Activated CD4-positive, alpha-beta T cell treated with anti-CD3 and anti-CD28 coated beads, Interleukin-2, Interleukin-6, amounts not matched to agents 100 ng/mL and 50 ng/mL, durations not matched to agents 16 hours and 8 hours (primary cell): ENCODE measurements around the gene SLC35F1.

ENCODE experiments used
- DNase-seq: peaks from one replicate; pipeline ENCODE4 v3.0.0-alpha.2; 2020

The SLC35F1 gene

DNA sequence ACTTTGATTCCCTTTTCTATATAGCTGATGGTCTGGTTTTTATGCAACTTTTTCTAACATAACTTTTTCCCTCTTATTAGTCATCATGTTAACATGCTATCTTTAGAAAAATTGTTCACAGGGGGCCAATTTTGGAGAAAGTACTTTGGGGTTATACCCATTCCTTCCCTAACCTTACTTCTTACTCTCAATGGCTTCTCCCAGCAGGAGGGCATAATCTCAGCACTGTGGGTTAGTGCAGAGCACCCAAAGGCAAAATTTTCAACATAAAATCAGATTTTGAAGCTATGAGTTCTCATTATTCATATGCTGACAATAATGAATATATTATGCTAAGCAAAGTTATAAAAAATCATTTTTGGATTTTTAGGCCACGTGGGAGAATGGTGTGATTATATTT is 299.2 kb downstream of the SLC35F1 start:
- no peak for DNase-seq

DNA sequence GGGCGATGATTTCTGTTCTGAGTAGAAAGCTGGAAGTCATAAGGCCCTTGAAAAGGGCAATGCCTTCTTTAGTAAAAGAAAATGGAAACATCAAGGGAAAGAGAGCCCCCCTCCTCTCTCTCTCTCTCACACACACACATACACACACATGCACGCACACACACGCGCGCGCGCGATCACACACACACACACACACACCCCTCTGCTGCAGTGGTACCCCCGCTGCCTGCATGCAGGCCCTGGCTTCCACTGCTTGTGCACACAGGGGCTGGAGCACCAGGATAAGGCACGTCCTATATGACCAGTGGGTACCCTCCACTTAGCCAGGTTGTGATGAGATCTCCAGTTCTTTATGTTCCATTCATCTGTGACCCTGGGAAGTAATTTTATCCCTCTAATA is 300.9 kb downstream of the SLC35F1 start:
- DNase-seq: no peak

DNA sequence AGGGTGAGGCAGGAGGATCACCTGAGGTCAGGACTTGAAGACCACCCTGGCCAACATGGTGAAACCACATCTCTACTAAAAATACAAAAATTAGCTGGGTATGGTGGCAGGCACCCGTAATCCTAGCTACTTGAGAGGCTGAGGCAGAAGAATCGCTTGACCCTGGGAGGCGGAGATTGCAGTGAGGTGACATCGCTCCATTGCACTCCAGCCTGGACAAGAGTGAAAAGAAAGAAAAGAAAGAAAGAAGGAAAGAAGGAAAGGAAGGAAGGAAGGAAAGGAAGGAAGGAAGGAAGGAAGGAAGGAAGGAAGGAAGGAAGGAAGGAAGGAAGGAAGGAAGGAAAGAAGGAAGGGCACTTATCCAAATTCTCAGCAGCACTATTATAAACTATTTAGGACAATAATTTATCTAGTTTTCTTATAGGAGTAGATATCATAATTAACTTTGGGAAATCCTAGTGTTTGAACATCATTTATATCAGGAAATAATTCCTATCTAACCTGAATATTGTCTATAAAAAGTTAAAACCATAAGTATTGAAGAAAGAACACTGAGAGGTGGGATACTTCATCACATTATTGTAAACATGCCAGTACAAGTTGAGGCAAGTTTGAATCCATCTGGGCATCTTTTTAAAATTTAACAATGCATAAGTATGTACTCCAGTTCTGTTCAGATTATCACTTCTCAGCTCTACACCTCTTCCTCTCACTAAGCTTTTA is 305.5 kb downstream of the SLC35F1 start:
- DNase-seq: no peak

GRCh38 chr6:118215269-118215668 is 308.2 kb downstream of the SLC35F1 start:
- DNase-seq: no peak

- no peak for DNase-seq
Measured at GRCh38 chr6:118216751-118217150, 309.7 kb downstream of the SLC35F1 start.

DNA sequence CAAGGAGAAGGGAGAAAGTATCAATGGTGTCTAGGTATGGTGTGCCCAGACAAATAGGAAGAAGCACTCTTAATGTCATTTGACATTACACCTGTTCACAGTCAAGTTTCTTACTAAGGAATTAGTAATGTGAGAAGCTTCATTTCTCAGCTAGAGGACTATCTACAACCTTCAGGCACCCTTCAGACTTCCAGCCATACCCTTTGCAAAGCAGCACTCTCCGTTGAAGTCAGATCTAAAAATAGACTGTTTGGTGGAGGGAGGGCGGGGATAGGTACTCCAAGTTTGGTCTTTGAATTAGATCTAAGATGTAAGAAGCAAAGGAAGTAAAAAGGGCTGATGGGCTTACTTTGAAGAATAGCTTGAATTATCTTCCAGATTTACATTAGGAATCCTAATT is 311.1 kb downstream of the SLC35F1 start:
- DNase-seq: no peak

GRCh38 chr6:118220429-118221128 is 313.5 kb downstream of the SLC35F1 start:
- no peak for DNase-seq

DNA sequence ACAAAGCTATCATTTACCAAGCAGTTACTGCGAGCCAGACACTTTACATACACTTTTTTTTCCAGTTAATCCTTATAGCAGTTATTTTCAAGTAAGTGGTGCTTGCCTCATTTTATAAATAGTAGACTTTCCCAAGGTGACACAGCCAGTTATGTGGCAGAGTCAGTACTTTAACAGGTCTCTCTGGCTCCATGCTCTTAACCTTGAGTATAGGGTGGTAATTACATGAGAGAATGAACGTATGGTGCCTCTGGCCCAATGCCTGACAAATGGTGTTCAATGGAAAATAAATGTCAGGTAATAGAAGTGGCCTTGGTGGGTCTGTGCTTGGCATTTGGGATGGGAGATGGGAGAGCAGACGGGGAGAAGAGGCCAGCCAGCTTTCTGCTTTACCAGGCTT is 316.3 kb downstream of the SLC35F1 start:
- no peak for DNase-seq

GRCh38 chr6:118228886-118229285 is 321.8 kb downstream of the SLC35F1 start:
- DNase-seq: no peak

- DNase-seq: no peak
Measured at GRCh38 chr6:118240878-118241528, 333.9 kb downstream of the SLC35F1 start.

GRCh38 chr6:118246406-118246805 is 339.3 kb downstream of the SLC35F1 start:
- no peak for DNase-seq

DNA sequence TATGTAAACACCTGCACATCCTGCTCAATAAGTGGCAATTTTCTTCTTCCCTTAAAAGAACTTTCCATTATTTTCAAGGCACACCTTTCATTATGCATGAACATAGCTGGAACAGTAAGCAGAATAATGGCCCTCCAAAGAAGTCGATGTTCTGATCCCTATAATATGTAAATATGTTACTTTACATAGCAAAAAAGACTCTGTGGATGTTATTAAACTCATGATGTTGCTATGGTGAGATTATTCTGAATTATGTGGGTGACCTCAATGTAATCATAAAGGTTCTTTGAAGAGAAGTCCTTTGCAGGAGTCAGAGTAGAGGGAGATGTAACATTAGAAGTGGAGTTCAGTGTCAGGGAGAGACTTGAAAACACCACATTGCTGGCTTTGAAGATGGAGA is 341.1 kb downstream of the SLC35F1 start:
- no peak for DNase-seq

GRCh38 chr6:118249680-118250079 is 342.6 kb downstream of the SLC35F1 start:
- no peak for DNase-seq

- DNase-seq: no peak
Measured at GRCh38 chr6:118252474-118252873, 345.4 kb downstream of the SLC35F1 start.

- DNase-seq: no peak
Measured at GRCh38 chr6:118253741-118254140, 346.7 kb downstream of the SLC35F1 start.

- no peak for DNase-seq
Measured at GRCh38 chr6:118260833-118261232, 353.8 kb downstream of the SLC35F1 start.

GRCh38 chr6:118263921-118264486 is 356.9 kb downstream of the SLC35F1 start:
- DNase-seq: no peak

- DNase-seq: no peak
Measured at GRCh38 chr6:118269659-118270058, 362.6 kb downstream of the SLC35F1 start.

- no peak for DNase-seq
Measured at GRCh38 chr6:118277631-118278030, 370.6 kb downstream of the SLC35F1 start.

DNA sequence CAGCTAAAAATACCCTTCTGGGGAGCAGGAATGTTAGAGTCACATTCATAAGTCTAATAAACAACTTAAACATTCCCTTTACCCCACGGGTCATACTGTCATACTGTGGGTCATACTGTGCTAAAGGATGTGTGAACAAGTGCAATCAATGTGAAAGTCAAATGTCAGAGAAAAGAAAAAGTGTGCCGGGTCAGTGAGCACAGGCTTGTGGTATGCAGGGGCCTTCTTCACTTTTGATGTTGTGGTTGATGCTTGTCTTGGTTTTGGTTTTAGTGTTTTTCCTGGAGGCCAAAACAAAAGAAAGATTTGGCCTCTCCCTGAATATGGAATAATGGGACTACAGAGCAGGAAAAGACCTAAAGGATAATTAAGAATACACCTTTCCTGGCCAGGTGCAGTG is 373.1 kb downstream of the SLC35F1 start:
- DNase-seq: peak; percentile 5

- no peak for DNase-seq
Measured at GRCh38 chr6:118281291-118281690, 374.2 kb downstream of the SLC35F1 start.

DNA sequence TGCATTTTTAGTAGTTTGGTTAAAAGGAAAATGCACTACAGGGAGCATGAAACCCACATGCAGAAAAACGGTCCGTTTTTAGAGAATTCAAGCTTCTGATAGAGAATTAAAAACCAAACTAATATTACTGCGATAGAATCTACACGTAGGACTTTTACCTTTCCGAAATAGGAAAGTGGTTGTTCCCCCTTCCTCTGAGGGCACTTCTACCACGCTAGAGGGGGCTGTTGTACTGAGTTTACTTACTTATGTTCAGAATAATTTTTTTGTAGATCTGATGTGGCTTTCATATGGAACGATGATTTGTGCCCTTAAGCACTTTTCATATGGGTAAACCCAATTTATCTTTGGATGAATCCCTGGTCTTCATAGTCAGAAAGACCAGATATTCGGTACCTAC is 376.7 kb downstream of the SLC35F1 start:
- peak; percentile 58 for DNase-seq

GRCh38 chr6:118284736-118285360 is 377.8 kb downstream of the SLC35F1 start:
- DNase-seq: no peak
